ENCODE measurements around the gene AMHR2.
"Not testable (repeated sequence)": the region's sequence is repeated elsewhere in the genome, so short reads cannot be mapped to it uniquely, and the experiment has no call there.

The AMHR2 gene

DNA sequence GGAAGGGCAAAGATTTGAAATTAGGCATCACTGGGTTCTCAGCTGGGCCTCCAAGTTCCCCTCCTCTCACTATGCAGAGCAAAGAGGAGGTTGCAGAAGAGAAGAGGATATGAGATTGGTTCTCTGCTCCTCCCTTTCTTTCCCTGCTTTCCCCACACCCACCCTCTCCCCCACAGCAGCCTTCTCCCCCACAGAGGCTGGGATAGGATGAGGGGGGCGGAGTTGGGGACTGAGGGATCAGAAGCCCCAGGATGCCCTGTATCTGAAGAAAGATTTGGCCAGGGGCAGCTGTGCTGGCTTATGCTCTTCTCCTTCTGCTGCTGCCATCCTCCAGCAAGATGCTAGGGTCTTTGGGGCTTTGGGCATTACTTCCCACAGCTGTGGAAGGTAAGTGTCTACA lies at the start of gene AMHR2:
AMHR2 (plus strand) TSS at position 259 of the 400 bp plus-strand sequence; CDS start at position 339, 80 bp downstream.
- DNase-seq (ENCODE audit: low spot score in 2 of 2) (no peak), ATAC-seq (replicated peaks; ENCODE audit: extremely low read depth, poor library complexity, severe bottlenecking) (no peak)
- Mint-ChIP-seq H3K36me3 (ENCODE audit: insufficient read depth) (no peaks in the 10 kb centered on the region), H3K4me3 (no peak within 1 kb of the TSS), H3K9me3 (no peaks in the 10 kb centered on the region), H3K4me1 (peaks cover 6% of the 10 kb centered on the region), H3K27ac (ENCODE audit: low read depth) (no peak within 1 kb of the TSS), H3K27me3 (no peaks in the 10 kb centered on the region)

DNA sequence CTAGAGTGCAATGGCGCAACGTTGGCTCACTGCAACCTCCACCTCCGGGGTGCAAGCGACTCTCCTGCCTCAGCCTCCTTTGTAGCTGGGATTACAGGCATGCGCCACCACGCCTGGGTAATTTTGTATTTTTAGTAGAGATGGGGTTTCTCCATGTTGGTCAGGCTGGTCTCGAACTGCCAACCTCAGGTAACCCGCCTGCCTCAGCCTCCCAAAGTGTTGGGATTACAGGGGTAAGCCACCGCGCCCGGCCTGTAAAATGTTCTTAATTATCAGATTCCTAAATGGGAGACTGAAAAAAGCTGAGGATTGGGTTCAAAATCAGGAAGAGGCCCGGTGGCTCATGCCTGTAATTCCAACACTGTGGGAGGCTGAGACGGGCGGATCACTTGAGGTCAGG lies 49.4 kb upstream of the AMHR2 start:
- not testable (repeated sequence) for H3K9me3 Mint-ChIP-seq; ATAC-seq (replicated peaks; ENCODE audit: extremely low read depth, poor library complexity, severe bottlenecking); H3K4me3 Mint-ChIP-seq; DNase-seq (ENCODE audit: low spot score in 2 of 2); H3K27me3 Mint-ChIP-seq; H3K36me3 Mint-ChIP-seq (ENCODE audit: insufficient read depth)
- peak overlapping the region; percentile 59 for H3K27ac Mint-ChIP-seq (ENCODE audit: low read depth)
- H3K4me1 Mint-ChIP-seq = peaks cover 20% of the 10 kb centered on the region

DNA sequence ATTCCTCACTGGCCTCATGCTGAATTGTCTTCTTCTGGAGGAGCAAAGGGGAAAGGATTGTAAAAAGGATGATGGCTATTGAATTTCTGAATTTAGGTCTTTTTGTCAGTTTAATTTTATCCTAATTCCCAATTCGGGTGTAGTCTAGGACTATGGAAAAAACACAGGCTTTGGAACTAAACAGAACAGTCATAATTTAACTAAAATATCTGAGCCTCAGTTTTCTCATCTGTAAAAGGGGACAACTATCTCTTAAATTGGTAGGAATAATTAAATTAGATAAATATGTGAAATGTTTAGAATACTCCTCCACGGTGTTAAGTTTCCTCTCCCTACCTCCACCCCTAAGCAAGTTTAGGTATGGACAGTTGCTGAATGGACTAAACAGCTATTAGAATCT lies 46.9 kb upstream of the AMHR2 start:
- no peaks in the 10 kb centered on the region for H3K9me3 Mint-ChIP-seq
- DNase-seq (ENCODE audit: low spot score in 2 of 2) (no peak), ATAC-seq (replicated peaks; ENCODE audit: extremely low read depth, poor library complexity, severe bottlenecking) (no peak)
- H3K27me3 Mint-ChIP-seq = no peaks in the 10 kb centered on the region
- peaks cover 8% of the 10 kb centered on the region for H3K36me3 Mint-ChIP-seq (ENCODE audit: insufficient read depth)
- H3K4me3 Mint-ChIP-seq = no peak overlapping the region
- H3K4me1 Mint-ChIP-seq = peaks cover 21% of the 10 kb centered on the region
- no peak overlapping the region for H3K27ac Mint-ChIP-seq (ENCODE audit: low read depth)

DNA sequence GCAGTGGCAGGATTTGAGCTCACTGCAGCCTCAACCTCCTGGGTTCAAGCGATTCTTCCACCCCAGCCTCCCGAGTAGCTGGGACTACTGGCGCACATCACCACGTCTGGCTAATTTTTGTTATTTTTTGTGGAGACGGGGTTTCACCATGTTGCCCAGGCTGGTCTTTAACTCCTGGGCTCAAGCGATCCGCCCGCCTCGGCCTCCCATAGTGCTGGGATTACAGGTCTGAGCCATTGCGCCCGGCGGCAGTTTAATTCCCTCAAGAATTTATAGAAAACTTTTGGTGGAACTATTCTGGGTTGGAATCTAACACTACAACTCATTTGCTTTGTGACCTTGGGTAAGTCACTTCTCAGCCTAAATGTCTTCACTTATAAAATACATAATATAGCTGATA lies 45.4 kb upstream of the AMHR2 start:
- no peaks in the 10 kb centered on the region for H3K9me3 Mint-ChIP-seq
- no peak overlapping the region for H3K4me3 Mint-ChIP-seq
- H3K27me3 Mint-ChIP-seq = no peaks in the 10 kb centered on the region
- H3K27ac Mint-ChIP-seq (ENCODE audit: low read depth) = no peak overlapping the region
- H3K36me3 Mint-ChIP-seq (ENCODE audit: insufficient read depth) = peaks cover 22% of the 10 kb centered on the region
- DNase-seq (ENCODE audit: low spot score in 2 of 2) = no peak
- no peak for ATAC-seq (replicated peaks; ENCODE audit: extremely low read depth, poor library complexity, severe bottlenecking)
- peaks cover 28% of the 10 kb centered on the region for H3K4me1 Mint-ChIP-seq

DNA sequence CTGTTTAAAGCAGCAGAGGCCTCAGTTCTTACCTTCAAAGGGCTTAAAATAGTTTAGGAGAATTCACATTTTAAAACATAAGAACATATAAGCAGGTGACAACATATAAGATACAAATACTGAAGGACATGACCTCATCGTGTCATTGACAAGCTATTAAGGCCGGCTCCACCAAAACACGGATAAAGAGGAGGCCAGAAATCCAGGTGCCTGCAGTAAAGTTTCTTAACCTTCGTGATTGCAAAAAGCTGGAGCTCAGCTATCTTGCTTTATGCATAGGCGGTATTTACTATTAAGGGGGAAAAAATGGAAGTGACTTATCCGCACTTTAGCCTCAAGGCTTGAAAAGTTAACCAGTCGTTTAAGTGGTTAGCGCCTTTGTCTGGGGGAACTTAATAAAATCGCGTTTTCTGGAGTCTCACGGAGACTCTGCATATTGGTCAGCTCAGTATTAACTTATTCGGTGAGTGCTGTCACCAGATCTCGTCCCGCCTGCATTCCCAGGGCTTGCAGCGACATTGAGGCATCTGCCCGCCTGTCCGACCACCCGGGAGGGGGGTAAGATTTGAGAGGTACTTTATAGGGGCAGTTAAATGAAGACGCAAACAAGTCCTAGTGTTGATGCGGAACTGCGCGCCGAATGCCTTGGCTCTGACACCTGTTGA lies 44.8 kb upstream of the AMHR2 start:
- peaks cover 28% of the 10 kb centered on the region for H3K36me3 Mint-ChIP-seq (ENCODE audit: insufficient read depth)
- DNase-seq (ENCODE audit: low spot score in 2 of 2) (no peak), ATAC-seq (replicated peaks; ENCODE audit: extremely low read depth, poor library complexity, severe bottlenecking) (no peak)
- H3K27ac Mint-ChIP-seq (ENCODE audit: low read depth) = no peak overlapping the region
- peaks cover 32% of the 10 kb centered on the region for H3K4me1 Mint-ChIP-seq
- H3K27me3 Mint-ChIP-seq = no peaks in the 10 kb centered on the region
- no peaks in the 10 kb centered on the region for H3K9me3 Mint-ChIP-seq
- H3K4me3 Mint-ChIP-seq = no peak overlapping the region

DNA sequence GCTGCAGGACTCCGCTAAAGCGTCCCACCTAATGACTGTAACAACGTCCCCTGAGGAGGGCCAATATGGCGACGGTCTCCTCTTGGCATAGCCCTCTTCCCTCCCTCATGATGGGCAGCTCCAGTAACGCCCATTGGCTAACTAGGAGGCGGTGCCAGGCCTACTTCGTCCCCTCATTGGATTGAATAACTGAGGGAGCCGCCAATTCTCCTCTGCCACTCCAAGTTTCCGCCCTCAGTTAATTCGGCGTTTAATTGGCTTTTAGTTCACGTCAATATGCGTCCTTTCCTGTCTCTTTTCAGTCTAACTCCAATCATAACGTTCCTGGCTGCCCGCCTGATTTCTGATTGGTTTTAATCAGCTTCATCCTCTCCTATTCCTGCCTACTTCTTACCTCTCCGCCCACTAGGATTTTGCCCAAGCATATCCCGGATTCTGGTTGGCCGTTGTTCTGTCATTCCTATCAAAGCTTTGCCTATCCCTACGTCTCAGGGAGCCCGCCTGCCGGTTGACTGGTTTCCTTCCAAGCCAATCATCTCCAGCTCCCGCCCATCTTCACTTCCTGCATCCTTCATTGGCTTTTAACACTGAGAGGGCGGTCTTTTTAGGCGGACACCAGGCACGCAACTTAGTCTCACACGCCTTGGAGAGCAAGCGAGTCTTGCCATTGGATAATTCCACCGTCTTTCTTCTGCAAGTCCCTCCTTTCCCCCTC lies 44.1 kb upstream of the AMHR2 start:
- Mint-ChIP-seq H3K36me3 (ENCODE audit: insufficient read depth) (peaks cover 35% of the 10 kb centered on the region), H3K27ac (ENCODE audit: low read depth) (no peak overlapping the region), H3K27me3 (no peaks in the 10 kb centered on the region), H3K4me1 (peaks cover 37% of the 10 kb centered on the region), H3K9me3 (no peaks in the 10 kb centered on the region), H3K4me3 (no peak overlapping the region)
- DNase-seq (ENCODE audit: low spot score in 2 of 2) = peak; percentile 71 to 100
- ATAC-seq (replicated peaks; ENCODE audit: extremely low read depth, poor library complexity, severe bottlenecking) = peak; percentile 83

DNA sequence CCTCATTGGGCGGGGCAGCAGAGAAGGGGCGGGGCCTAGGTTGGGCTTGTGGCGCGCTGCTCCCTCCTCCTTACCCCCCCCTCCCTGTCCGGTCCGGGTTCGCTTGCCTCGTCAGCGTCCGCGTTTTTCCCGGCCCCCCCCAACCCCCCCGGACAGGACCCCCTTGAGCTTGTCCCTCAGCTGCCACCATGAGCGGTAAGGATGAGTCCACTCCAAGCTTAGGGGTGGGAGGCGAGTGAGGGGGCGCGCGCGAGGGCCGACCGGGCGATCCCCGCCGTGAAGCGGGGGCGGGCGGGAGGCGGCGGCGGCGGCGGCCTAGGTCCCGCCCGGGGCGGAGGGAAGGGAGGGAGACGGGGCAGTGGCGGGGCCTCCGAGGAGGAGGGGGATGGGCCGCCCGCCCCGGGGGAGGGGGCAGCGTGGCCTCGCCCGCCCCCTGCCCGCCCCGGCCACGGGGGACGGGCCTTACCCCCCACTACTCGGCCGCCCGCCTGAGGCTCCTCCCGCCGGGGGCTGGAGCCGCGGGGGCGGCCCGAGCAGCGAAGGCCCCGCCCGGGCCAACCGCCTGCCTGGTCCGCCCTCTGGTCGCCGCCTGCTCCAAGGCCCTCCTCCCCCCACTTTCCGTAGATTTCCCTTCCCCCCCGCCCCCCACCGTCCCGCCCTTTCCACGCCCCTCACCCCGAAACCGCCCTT lies 43.4 kb upstream of the AMHR2 start, which contains the start of gene SP1:
SP1 (plus strand) TSS at position 73 of the 690 bp plus-strand sequence; CDS start at position 189, 116 bp downstream.
- DNase-seq (ENCODE audit: low spot score in 2 of 2) = peak; percentile 76 to 98
- peak; percentile 29 for ATAC-seq (replicated peaks; ENCODE audit: extremely low read depth, poor library complexity, severe bottlenecking)
- H3K27me3 Mint-ChIP-seq = no peaks in the 10 kb centered on the region

DNA sequence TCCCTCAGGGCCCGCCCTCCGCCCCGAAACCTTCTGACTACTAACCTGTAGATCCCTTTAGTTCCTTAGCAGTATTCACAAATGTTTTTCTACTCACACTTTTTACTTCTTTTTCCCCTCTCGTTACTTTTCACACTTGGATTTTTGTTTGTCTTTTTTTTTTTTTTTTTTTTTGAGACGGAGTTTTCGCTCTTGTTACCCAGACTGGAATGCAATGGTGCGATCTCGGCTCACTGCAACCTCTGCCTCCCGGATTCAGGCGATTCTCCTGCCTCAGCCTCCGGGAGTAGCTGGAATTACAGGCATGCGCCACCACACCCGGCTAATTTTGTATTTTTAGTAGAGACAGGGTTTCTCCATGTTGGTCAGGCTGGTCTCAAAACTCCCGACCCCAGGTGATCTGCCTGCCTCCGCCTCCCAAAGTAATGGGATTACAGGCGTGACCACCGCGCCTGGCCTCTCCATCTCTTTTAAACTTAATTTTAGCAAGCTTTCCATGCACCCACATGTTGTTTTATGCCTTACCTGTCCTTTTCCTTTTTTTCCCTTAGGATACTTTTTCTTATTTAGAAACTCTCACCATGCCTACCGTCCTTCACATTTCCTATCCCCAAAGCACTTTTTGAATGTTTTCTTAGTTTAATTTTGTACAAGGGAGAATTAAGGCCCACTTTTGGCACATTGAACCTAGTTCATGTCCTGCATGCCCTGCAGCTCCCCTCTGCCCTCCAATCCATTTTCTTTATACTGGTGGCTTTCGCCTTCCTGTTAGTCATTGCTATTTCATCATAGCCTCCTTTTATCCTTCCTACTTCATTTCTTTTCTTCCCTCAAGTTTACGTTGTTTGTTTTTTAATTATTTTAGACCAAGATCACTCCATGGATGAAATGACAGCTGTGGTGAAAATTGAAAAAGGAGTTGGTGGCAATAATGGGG lies 42.6 kb upstream of the AMHR2 start:
- peaks cover 43% of the 10 kb centered on the region for H3K36me3 Mint-ChIP-seq (ENCODE audit: insufficient read depth)

More for the DNA sequence above, 43.4 kb upstream of the AMHR2 start, which contains the start of gene SP1:
- peak within 1 kb of the TSS; percentile 41 for H3K27ac Mint-ChIP-seq (ENCODE audit: low read depth)
- peaks cover 39% of the 10 kb centered on the region for H3K4me1 Mint-ChIP-seq
- no peak within 1 kb of the TSS for H3K4me3 Mint-ChIP-seq
- H3K9me3 Mint-ChIP-seq = no peaks in the 10 kb centered on the region
- peaks cover 41% of the 10 kb centered on the region for H3K36me3 Mint-ChIP-seq (ENCODE audit: insufficient read depth)

DNA sequence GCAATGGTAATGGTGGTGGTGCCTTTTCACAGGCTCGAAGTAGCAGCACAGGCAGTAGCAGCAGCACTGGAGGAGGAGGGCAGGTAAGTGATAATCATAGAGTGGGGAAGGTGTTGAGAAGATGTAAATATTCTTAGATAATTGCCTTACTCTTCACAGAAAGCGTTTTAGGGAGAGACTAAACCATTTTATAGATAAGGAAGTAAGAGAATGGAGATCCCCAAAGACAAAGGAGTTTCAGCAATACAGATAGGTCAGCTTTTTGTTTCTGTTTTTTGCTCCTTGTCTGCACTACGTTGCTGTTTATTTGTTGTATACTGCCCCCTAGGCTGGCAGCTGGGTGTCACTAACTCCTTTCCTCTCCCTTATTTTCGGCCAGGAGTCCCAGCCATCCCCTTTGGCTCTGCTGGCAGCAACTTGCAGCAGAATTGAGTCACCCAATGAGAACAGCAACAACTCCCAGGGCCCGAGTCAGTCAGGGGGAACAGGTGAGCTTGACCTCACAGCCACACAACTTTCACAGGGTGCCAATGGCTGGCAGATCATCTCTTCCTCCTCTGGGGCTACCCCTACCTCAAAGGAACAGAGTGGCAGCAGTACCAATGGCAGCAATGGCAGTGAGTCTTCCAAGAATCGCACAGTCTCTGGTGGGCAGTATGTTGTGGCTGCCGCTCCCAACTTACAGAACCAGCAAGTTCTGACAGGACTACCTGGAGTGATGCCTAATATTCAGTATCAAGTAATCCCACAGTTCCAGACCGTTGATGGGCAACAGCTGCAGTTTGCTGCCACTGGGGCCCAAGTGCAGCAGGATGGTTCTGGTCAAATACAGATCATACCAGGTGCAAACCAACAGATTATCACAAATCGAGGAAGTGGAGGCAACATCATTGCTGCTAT lies 41.7 kb upstream of the AMHR2 start:
- H3K27me3 Mint-ChIP-seq = no peaks in the 10 kb centered on the region
- peak overlapping the region; percentile 41 for H3K27ac Mint-ChIP-seq (ENCODE audit: low read depth)
- no peaks in the 10 kb centered on the region for H3K9me3 Mint-ChIP-seq
- no peak overlapping the region for H3K4me3 Mint-ChIP-seq
- DNase-seq (ENCODE audit: low spot score in 2 of 2) (peak; percentile 21), ATAC-seq (replicated peaks; ENCODE audit: extremely low read depth, poor library complexity, severe bottlenecking) (no peak)
- H3K36me3 Mint-ChIP-seq (ENCODE audit: insufficient read depth) = peaks cover 48% of the 10 kb centered on the region
- peaks cover 46% of the 10 kb centered on the region for H3K4me1 Mint-ChIP-seq

More for the DNA sequence above, 42.6 kb upstream of the AMHR2 start:
- peaks cover 43% of the 10 kb centered on the region for H3K4me1 Mint-ChIP-seq
- no peaks in the 10 kb centered on the region for H3K27me3 Mint-ChIP-seq
- ATAC-seq (replicated peaks; ENCODE audit: extremely low read depth, poor library complexity, severe bottlenecking) (no peak), DNase-seq (ENCODE audit: low spot score in 2 of 2) (no peak)
- H3K27ac Mint-ChIP-seq (ENCODE audit: low read depth) = peak overlapping the region; percentile 41
- no peaks in the 10 kb centered on the region for H3K9me3 Mint-ChIP-seq
- no peak overlapping the region for H3K4me3 Mint-ChIP-seq

DNA sequence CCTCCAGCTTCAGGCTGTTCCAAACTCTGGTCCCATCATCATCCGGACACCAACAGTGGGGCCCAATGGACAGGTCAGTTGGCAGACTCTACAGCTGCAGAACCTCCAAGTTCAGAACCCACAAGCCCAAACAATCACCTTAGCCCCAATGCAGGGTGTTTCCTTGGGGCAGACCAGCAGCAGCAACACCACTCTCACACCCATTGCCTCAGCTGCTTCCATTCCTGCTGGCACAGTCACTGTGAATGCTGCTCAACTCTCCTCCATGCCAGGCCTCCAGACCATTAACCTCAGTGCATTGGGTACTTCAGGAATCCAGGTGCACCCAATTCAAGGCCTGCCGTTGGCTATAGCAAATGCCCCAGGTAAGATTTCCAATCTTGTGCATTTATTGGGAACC lies 40.4 kb upstream of the AMHR2 start:
- Mint-ChIP-seq H3K27ac (ENCODE audit: low read depth) (no peak overlapping the region), H3K4me3 (no peak overlapping the region), H3K36me3 (ENCODE audit: insufficient read depth) (peaks cover 56% of the 10 kb centered on the region), H3K9me3 (no peaks in the 10 kb centered on the region), H3K4me1 (peaks cover 56% of the 10 kb centered on the region), H3K27me3 (no peaks in the 10 kb centered on the region)
- ATAC-seq (replicated peaks; ENCODE audit: extremely low read depth, poor library complexity, severe bottlenecking) (no peak), DNase-seq (ENCODE audit: low spot score in 2 of 2) (no peak)

DNA sequence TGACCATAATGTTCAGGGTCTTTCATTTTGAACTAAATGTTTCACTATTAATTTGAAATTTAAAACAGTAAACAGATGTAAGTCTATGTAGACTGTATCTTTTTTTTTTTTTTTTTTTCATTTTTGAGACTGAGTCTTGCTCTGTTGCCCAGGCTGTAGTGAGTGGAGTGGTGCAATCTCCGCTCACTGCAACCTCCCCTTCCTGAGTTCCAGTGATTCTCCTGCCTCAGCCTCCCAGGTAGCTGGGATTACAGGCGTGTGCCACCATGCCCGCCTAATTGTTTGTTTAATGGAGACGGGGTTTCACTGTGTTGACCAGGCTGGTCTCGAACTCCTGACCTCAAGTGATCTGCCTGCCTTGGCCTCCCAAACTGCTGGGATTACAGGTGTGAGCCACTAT lies 37.3 kb upstream of the AMHR2 start:
- H3K27me3 Mint-ChIP-seq; ATAC-seq (replicated peaks; ENCODE audit: extremely low read depth, poor library complexity, severe bottlenecking); DNase-seq (ENCODE audit: low spot score in 2 of 2); H3K9me3 Mint-ChIP-seq: not testable (repeated sequence)
- H3K4me1 Mint-ChIP-seq = peaks cover 76% of the 10 kb centered on the region
- peak overlapping the region; percentile 22 for H3K27ac Mint-ChIP-seq (ENCODE audit: low read depth)
- peak overlapping the region; percentile 43 for H3K4me3 Mint-ChIP-seq
- peaks cover 66% of the 10 kb centered on the region for H3K36me3 Mint-ChIP-seq (ENCODE audit: insufficient read depth)

Data from central memory CD8-positive, alpha-beta T cell (primary cell).